ENCODE data around the gene CWF19L1.

Gene CWF19L1

GRCh38 chr10:100267239-100268104 lies at the start of gene CWF19L1:
Gene CWF19L1 (minus strand): TSS chr10:100267638. CDS start chr10:100267593, 45 bp downstream.
- ATAC-seq (ENCODE audit: low read depth) = peak; percentile 94
- Histone ChIP-seq H3K9me3 (ENCODE audit: severe bottlenecking) (no peaks in the 10 kb centered on the region), H3K4me1 (ENCODE audit: insufficient read depth, poor library complexity, severe bottlenecking) (no peaks in the 10 kb centered on the region), H3K27ac (ENCODE audit: poor library complexity, severe bottlenecking) (peak within 1 kb of the TSS; percentile 45), H3K27me3 (ENCODE audit: insufficient read depth, poor library complexity, severe bottlenecking) (no peaks in the 10 kb centered on the region), H3K4me3 (ENCODE audit: severe bottlenecking) (peak within 1 kb of the TSS; percentile 94), H3K36me3 (ENCODE audit: low read depth) (0 out of 2 replicates have a peak, but pooled peaks cover 3% of the 10 kb centered on the region)
- no peak for TF ChIP-seq CTCF (IDR thresholded peaks at IDR 0.05; ENCODE audit: poor library complexity, severe bottlenecking)
- DNase-seq (ENCODE audit: low spot score) = peak; percentile 79

- no peak for ATAC-seq (ENCODE audit: low read depth)
- no peaks in the 10 kb centered on the region for H3K27me3 ChIP-seq (ENCODE audit: insufficient read depth, poor library complexity, severe bottlenecking)
Observed at GRCh38 chr10:100315615-100316014, 48.2 kb upstream of the CWF19L1 start.

GRCh38 chr10:100311298-100311697 lies 43.9 kb upstream of the CWF19L1 start:
- no peak overlapping the region for H3K4me3 ChIP-seq (ENCODE audit: severe bottlenecking)
- no peak for TF ChIP-seq CTCF (IDR thresholded peaks at IDR 0.05; ENCODE audit: poor library complexity, severe bottlenecking)
- ATAC-seq (ENCODE audit: low read depth) (no peak), DNase-seq (ENCODE audit: low spot score) (no peak)
- no peaks in the 10 kb centered on the region for H3K4me1 ChIP-seq (ENCODE audit: insufficient read depth, poor library complexity, severe bottlenecking)
- H3K27ac ChIP-seq (ENCODE audit: poor library complexity, severe bottlenecking) = no peak overlapping the region
- no peaks in the 10 kb centered on the region for H3K27me3 ChIP-seq (ENCODE audit: insufficient read depth, poor library complexity, severe bottlenecking)
- no peaks in the 10 kb centered on the region for H3K36me3 ChIP-seq (ENCODE audit: low read depth)
- H3K9me3 ChIP-seq (ENCODE audit: severe bottlenecking) = no peaks in the 10 kb centered on the region

More at GRCh38 chr10:100315615-100316014, 48.2 kb upstream of the CWF19L1 start:
- Histone ChIP-seq H3K4me3 (ENCODE audit: severe bottlenecking) (no peak overlapping the region), H3K9me3 (ENCODE audit: severe bottlenecking) (no peaks in the 10 kb centered on the region), H3K4me1 (ENCODE audit: insufficient read depth, poor library complexity, severe bottlenecking) (no peaks in the 10 kb centered on the region), H3K36me3 (ENCODE audit: low read depth) (no peaks in the 10 kb centered on the region), H3K27ac (ENCODE audit: poor library complexity, severe bottlenecking) (no peak overlapping the region)
- DNase-seq (ENCODE audit: low spot score) = no peak
- no peak for TF ChIP-seq CTCF (IDR thresholded peaks at IDR 0.05; ENCODE audit: poor library complexity, severe bottlenecking)

- no peak overlapping the region for H3K27ac ChIP-seq (ENCODE audit: poor library complexity, severe bottlenecking)
- no peaks in the 10 kb centered on the region for H3K27me3 ChIP-seq (ENCODE audit: insufficient read depth, poor library complexity, severe bottlenecking)
- no peaks in the 10 kb centered on the region for H3K36me3 ChIP-seq (ENCODE audit: low read depth)
- no peak for TF ChIP-seq CTCF (IDR thresholded peaks at IDR 0.05; ENCODE audit: poor library complexity, severe bottlenecking)
- H3K9me3 ChIP-seq (ENCODE audit: severe bottlenecking) = no peaks in the 10 kb centered on the region
- H3K4me3 ChIP-seq (ENCODE audit: severe bottlenecking) = no peak overlapping the region
- ATAC-seq (ENCODE audit: low read depth) = no peak; the same call in 2 of the 3 replicates
- no peak for DNase-seq (ENCODE audit: low spot score)
- no peaks in the 10 kb centered on the region for H3K4me1 ChIP-seq (ENCODE audit: insufficient read depth, poor library complexity, severe bottlenecking)
Observed at GRCh38 chr10:100307684-100308083, 40.2 kb upstream of the CWF19L1 start.

- Histone ChIP-seq H3K36me3 (ENCODE audit: low read depth) (no peaks in the 10 kb centered on the region), H3K4me3 (ENCODE audit: severe bottlenecking) (no peak overlapping the region), H3K27me3 (ENCODE audit: insufficient read depth, poor library complexity, severe bottlenecking) (no peaks in the 10 kb centered on the region), H3K4me1 (ENCODE audit: insufficient read depth, poor library complexity, severe bottlenecking) (no peaks in the 10 kb centered on the region), H3K9me3 (ENCODE audit: severe bottlenecking) (no peaks in the 10 kb centered on the region), H3K27ac (ENCODE audit: poor library complexity, severe bottlenecking) (no peak overlapping the region)
- DNase-seq (ENCODE audit: low spot score) (no peak), ATAC-seq (ENCODE audit: low read depth) (no peak)
- TF ChIP-seq CTCF (IDR thresholded peaks at IDR 0.05; ENCODE audit: poor library complexity, severe bottlenecking) = no peak
Observed at GRCh38 chr10:100306861-100307260, 39.4 kb upstream of the CWF19L1 start.

Measured in RWPE2 (cell line).